Ishikawa (cell line): ENCODE data around the gene MAML1.

ENCODE experiments used
- CEBPB ChIP-seq: IDR thresholded peaks from 2 replicates; pipeline ENCODE4 v1.6.1; 2012
- EGR1 ChIP-seq: IDR thresholded peaks from 2 replicates; pipeline ENCODE4 v1.6.1; 2012
- EP300 ChIP-seq: IDR thresholded peaks from 2 replicates; pipeline ENCODE4 v1.6.1; 2012; ENCODE audit warnings: borderline replicate concordance
- FOXM1 ChIP-seq: IDR thresholded peaks from 2 replicates; pipeline ENCODE4 v1.6.1; 2012; ENCODE audit warnings: low read depth, borderline replicate concordance
- RAD21 ChIP-seq: IDR thresholded peaks from 2 replicates; pipeline ENCODE4 v1.6.1; 2012; ENCODE audit warnings: low read depth
- YY1 ChIP-seq: IDR thresholded peaks from 2 replicates; pipeline ENCODE4 v1.6.1; 2012; ENCODE audit warnings: low read depth
- ZBTB7A ChIP-seq: IDR thresholded peaks from 2 replicates; pipeline ENCODE4 v1.6.1; 2012; ENCODE audit warnings: low read depth
- TF ChIP-seq, protein P1 (sequence below): IDR thresholded peaks from 2 replicates; pipeline ENCODE4 v1.6.1; 2012
- TF ChIP-seq, protein P2 (sequence below): IDR thresholded peaks from 2 replicates; pipeline ENCODE4 v1.6.1; 2012; ENCODE audit warnings: low read depth, mild to moderate bottlenecking

- TF ChIP-seq EGR1: no peak
- TF ChIP-seq, protein P1, sequence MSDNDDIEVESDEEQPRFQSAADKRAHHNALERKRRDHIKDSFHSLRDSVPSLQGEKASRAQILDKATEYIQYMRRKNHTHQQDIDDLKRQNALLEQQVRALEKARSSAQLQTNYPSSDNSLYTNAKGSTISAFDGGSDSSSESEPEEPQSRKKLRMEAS: no peak
- TF ChIP-seq ZBTB7A: no peak
- no peak for TF ChIP-seq EP300
- TF ChIP-seq RAD21: no peak
- TF ChIP-seq CEBPB: no peak
- TF ChIP-seq FOXM1: no peak
- TF ChIP-seq, protein P2, sequence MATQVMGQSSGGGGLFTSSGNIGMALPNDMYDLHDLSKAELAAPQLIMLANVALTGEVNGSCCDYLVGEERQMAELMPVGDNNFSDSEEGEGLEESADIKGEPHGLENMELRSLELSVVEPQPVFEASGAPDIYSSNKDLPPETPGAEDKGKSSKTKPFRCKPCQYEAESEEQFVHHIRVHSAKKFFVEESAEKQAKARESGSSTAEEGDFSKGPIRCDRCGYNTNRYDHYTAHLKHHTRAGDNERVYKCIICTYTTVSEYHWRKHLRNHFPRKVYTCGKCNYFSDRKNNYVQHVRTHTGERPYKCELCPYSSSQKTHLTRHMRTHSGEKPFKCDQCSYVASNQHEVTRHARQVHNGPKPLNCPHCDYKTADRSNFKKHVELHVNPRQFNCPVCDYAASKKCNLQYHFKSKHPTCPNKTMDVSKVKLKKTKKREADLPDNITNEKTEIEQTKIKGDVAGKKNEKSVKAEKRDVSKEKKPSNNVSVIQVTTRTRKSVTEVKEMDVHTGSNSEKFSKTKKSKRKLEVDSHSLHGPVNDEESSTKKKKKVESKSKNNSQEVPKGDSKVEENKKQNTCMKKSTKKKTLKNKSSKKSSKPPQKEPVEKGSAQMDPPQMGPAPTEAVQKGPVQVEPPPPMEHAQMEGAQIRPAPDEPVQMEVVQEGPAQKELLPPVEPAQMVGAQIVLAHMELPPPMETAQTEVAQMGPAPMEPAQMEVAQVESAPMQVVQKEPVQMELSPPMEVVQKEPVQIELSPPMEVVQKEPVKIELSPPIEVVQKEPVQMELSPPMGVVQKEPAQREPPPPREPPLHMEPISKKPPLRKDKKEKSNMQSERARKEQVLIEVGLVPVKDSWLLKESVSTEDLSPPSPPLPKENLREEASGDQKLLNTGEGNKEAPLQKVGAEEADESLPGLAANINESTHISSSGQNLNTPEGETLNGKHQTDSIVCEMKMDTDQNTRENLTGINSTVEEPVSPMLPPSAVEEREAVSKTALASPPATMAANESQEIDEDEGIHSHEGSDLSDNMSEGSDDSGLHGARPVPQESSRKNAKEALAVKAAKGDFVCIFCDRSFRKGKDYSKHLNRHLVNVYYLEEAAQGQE: no peak
- TF ChIP-seq YY1: no peak
Measured at GRCh38 chr5:179727106-179727505, 5.5 kb upstream of the MAML1 start.
